HL-60 (cell line): ENCODE data around the gene XPR1.

Source experiments
- POLR2AphosphoS5 ChIP-seq: IDR thresholded peaks from 2 replicates; pipeline ENCODE4 v1.6.1; 2012; ENCODE audit warnings: low read depth
- TF ChIP-seq, protein P1 (sequence below): IDR thresholded peaks from one replicate; pipeline ENCODE4 v1.5.1; 2011; ENCODE audit warnings: low read length, control low read depth, inconsistent platforms; ENCODE audit not compliant: insufficient read depth

DNA sequence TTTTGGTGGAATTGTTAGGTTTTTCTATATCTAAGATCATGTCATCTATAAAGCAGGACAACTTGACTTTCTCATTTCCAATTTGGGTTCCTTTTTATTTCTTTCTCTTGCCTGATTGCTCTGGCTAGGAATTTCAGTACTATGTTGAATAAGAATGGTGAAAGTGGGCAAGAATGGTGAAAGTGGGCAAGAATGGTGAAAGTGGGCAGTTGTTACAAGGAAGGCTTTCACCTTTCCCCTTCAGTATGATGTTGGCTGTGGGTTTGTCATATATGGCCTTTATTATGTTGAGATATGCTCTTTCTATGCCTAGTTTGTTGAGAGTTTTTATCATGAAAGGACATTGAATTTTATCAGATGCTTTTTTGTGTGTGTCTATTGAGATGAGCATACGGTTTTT lies 64.5 kb downstream of the XPR1 start:
- TF ChIP-seq, protein P1, sequence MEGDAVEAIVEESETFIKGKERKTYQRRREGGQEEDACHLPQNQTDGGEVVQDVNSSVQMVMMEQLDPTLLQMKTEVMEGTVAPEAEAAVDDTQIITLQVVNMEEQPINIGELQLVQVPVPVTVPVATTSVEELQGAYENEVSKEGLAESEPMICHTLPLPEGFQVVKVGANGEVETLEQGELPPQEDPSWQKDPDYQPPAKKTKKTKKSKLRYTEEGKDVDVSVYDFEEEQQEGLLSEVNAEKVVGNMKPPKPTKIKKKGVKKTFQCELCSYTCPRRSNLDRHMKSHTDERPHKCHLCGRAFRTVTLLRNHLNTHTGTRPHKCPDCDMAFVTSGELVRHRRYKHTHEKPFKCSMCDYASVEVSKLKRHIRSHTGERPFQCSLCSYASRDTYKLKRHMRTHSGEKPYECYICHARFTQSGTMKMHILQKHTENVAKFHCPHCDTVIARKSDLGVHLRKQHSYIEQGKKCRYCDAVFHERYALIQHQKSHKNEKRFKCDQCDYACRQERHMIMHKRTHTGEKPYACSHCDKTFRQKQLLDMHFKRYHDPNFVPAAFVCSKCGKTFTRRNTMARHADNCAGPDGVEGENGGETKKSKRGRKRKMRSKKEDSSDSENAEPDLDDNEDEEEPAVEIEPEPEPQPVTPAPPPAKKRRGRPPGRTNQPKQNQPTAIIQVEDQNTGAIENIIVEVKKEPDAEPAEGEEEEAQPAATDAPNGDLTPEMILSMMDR: no peak
- no peak for TF ChIP-seq POLR2AphosphoS5
